Subcutaneous adipose tissue (tissue), 4 donors: ENCODE data around the gene AP3D1. TPM values are rescaled to one million over a fixed set of nuclear protein-coding genes. Genes with fewer than 3 reads are reported as not detected.

Experiments
- total RNA-seq, 4 donors: library from RNA; depleted of rRNA; stranded (reverse); fragments of >200 nt; gene quantifications; one replicate each; pipeline ENCODE4 v1.1.0, GENCODE V29; 2016
- TF ChIP-seq, protein P1 (sequence below): fragments of 450-650 bp; IDR thresholded peaks from one replicate; pipeline ENCODE4 v1.5.1; 2016; ENCODE audit warnings: low read depth, mild to moderate bottlenecking, control low read depth, antibody characterized with exemption, moderate library complexity

AP3D1 gene
- total RNA-seq, 4 donors from 2014 or later: 46.6 to 94.0 (median 57.5) TPM

DNA sequence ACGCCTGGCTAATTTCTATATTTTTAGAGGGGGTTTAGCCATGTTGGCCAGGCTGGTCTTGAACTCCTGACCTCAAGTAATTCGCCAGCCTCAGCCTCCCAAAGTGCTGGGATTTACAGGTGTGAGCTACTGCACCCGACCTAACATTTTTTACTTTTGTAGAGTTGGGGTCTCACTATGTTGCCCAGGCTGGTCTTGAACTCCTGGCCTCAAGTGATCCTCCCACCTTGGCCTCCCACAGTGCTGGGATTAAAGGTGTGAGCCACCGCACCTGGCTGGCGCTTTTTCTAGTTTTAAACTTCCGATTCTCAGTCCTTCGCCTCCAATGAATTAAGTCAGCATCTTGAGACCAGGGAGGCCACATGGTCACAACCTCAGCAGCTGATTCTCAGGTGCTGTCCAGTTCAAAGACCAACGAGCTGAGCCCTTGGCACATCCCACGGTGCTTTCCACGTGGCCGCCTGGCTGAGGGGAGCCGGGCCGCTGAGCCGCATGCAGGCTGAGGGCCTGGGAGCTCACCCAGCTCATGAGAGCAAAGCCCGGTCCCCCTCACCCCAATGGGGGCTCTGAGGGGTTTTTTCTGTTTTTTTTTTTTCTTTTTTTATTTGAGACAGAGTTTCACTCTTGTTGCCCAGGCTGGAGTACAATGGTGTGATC is 9.1 kb downstream of the AP3D1 start:
- TF ChIP-seq, protein P1, sequence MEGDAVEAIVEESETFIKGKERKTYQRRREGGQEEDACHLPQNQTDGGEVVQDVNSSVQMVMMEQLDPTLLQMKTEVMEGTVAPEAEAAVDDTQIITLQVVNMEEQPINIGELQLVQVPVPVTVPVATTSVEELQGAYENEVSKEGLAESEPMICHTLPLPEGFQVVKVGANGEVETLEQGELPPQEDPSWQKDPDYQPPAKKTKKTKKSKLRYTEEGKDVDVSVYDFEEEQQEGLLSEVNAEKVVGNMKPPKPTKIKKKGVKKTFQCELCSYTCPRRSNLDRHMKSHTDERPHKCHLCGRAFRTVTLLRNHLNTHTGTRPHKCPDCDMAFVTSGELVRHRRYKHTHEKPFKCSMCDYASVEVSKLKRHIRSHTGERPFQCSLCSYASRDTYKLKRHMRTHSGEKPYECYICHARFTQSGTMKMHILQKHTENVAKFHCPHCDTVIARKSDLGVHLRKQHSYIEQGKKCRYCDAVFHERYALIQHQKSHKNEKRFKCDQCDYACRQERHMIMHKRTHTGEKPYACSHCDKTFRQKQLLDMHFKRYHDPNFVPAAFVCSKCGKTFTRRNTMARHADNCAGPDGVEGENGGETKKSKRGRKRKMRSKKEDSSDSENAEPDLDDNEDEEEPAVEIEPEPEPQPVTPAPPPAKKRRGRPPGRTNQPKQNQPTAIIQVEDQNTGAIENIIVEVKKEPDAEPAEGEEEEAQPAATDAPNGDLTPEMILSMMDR: no peak

DNA sequence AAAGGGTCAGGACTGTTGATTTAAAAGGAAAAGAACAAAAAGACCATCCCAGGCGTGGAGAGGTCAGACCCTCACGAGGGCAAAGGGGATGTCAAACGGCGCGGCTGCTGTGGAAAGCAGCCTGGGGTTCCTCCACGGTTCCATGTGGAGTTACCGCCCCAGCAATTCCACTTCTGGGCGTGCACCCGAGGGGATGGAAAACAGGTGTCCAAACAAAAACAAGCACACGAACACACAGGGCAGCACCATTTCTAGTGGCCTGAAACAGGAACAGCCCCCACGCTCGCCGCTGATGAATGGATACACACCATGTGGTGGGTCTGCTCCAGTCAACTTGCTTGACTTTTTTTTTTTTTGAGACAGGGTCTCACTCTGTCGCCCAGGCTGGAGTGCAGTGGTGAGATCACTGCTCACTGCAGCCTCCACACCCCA is 11.2 kb downstream of the AP3D1 start:
- TF ChIP-seq, protein P1: no peak

DNA sequence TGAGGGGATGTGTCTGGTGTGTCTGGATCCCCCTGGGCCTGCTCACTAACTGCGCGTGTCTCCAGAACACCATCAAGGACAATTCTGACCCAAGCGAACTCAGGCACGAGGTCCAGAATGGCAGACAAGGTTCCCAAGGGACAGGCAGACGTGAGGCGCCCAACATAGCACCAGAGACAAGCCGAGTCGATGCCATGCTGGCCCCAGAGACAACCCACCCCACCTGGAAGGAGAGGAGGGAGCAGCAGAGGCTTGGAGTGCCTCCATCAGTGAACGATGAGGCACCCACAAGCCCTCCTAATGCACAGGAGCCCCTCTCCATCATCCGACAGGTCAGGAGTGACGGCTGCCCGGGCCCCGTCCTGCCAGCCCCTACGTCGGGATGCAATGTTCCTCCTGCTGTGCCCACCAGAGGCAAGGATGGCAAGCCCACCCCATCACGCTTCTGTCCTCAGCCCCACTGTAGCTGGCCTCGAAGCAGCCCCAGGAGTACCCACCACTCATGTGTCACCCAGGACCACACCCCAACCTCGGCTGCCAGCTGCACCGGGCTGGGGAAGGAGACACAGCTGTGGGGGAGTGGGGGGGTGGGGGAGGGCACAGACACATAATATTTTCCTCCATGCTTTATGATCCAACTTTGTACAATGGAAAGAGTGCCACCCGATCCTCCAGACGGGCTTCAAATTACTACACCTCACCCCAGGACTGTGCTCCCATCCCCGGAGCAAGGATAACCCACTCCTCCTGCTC is 11.8 kb downstream of the AP3D1 start:
- TF ChIP-seq, protein P1: no peak

DNA sequence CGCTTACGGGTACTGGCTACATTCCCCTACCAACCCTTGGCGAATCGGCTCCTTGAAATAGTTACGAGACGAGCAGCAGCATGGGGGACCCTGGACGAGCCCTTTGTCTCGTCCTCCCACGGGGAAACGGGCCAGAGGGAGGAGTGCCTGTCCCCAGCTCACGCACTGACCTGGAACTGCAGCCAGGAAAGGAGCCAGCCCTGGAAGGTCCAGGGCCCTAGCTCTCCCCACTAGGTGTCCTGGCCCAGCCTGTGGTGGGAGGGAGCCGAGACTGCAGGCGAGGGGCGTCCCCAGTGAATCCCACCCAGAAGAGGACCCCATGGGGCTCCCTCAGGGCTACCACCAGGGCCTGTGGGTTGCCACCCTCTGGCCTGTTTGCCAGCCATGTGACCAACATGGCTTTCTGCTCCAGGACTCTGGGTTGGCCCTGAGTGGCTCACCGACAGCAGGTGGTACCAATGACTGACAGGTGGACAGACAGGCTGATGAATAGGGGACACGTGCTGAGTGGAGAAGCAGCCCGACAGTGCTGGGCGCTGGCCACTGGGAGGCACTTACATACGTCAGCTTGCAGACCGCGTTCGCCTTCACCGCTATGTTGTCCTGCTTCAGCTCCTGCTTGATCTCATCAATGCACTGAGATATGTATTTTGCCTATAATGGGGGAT is 13.2 kb downstream of the AP3D1 start:
- TF ChIP-seq, protein P1: no peak

DNA sequence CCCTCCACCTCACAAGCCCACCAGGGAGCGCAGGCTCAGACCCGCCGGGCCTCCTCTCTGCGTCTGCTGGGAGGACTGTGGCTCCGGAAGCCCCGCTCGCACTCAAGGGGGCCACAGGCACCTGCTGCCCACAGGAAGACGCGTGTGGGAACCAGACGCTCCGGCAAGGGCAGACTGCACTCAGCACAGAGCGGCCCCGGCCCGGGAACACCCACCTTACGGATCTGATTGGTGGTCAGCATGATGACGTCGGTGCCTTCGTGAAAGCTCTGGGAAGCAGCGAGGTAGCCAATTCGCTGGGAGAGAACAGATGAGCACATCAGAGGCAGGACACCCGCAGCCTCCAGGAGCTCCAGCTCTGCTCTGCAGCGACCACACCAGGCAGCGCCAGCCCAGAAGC is 14.6 kb downstream of the AP3D1 start:
- TF ChIP-seq, protein P1: no peak

DNA sequence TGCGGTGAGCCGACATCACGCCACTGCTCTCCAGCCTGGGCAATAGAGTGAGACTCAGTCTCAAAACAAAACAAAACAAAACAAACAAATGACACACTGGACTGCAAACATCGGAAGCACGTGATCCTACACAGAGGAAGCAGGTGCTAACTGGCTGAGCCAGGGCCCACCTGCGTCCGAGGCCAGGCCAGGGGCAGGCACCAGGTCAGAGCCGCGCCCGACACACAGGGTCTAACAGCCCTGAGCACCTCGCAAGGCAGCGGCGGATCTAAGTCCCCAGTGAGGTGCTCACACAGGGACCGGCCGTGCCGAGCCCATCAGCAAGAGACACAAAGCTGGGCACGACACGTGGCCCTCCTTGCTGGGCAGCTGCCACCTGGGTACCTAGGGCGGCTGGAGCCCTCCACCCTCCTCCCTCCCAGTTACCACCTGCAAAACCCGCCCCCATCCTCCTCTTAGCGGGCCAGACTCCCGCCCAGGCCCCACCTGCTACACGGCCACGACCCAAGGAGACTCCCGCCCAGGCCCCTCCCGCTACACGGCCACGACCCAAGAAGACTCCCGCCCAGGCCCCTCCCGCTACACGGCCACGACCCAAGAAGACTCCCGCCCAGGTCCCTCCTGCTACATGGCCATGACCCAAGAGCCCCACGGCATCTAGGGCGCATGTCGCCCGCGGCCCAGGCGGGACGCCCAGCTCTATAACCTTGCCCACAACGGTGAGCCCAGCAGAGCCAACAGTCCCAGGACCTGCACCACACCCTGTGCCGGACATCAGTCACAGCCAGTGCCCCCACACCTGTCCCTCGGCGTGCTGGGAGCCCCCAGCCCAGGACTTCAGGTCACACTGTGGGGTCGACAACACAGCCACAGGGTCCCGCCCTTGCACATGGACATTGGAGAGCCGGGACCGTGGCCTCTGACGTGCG is 15.6 kb downstream of the AP3D1 start:
- TF ChIP-seq, protein P1: no peak
